PC-9 (cell line): Measurements from ENCODE around the gene PPA1. TPM values are rescaled to one million over a fixed set of nuclear protein-coding genes. Genes with fewer than 3 reads are reported as not detected.

Experiments
- BruUV-seq: library from RNA; stranded (reverse); fragments of 400-500 nt; replicated peaks from 2 replicates; lab custom pipeline; 2021; lab: Mats Ljungman, UMichigan
- CTCF ChIA-PET: fragments of 300-600 bp; sonication (Branson Sonifier 250); formaldehyde crosslinking; loops from one replicate; lab custom pipeline; 2022; ENCODE audit warnings: antibody characterized with exemption; lab: Charles Lee
- POLR2A ChIA-PET: fragments of 300-600 bp; sonication (Branson Sonifier 250); formaldehyde crosslinking; loops from one replicate; lab custom pipeline; 2022; ENCODE audit warnings: antibody characterized with exemption; ENCODE audit not compliant: unreplicated experiment; lab: Charles Lee
- DNase-seq, 2 experiments: peaks; one replicate each; pipeline versions ENCODE4 v3.0.0 to v3.0.0-alpha.2; 2015 to 2022; ENCODE audit warnings: mixed read lengths in 1 of 2
- H2AFZ ChIP-seq: fragments of 200-600 bp; sonication (generic); 2 replicates; pipeline ENCODE4 v1.8.1; 2017; ENCODE audit warnings: antibody characterized with exemption
- H3F3A ChIP-seq: fragments of 200-600 bp; sonication (generic); 2 replicates; pipeline ENCODE4 v1.8.1; 2017; ENCODE audit warnings: antibody characterized with exemption, mild to moderate bottlenecking, low read depth; ENCODE audit not compliant: insufficient read depth
- H3K27ac ChIP-seq: fragments of 200-600 bp; sonication (generic); 2 replicates; pipeline ENCODE4 v1.6.1; 2016; ENCODE audit warnings: mixed run types
- H3K27me3 ChIP-seq: fragments of 200-600 bp; sonication (generic); 2 replicates; pipeline ENCODE4 v1.6.1; 2016; ENCODE audit warnings: low read depth, mixed run types; ENCODE audit not compliant: insufficient read depth
- H3K36me3 ChIP-seq: fragments of 200-600 bp; sonication (generic); 2 replicates; pipeline ENCODE4 v1.6.1; 2016; ENCODE audit warnings: low read depth, mixed run types
- H3K4me1 ChIP-seq: fragments of 200-600 bp; sonication (generic); replicated peaks from 2 replicates; pipeline ENCODE4 v1.6.1; 2016; ENCODE audit warnings: mixed run types; ENCODE audit not compliant: insufficient read depth
- H3K4me2 ChIP-seq: fragments of 200-600 bp; sonication (generic); 2 replicates; pipeline ENCODE4 v1.6.1; 2017; ENCODE audit warnings: mixed run types
- H3K4me3 ChIP-seq: fragments of 200-600 bp; sonication (generic); 2 replicates; pipeline ENCODE4 v1.6.1; 2016; ENCODE audit warnings: mixed run types
- H3K79me2 ChIP-seq: fragments of 200-600 bp; sonication (generic); 2 replicates; pipeline ENCODE4 v1.6.1; 2017; ENCODE audit warnings: low read depth, mixed run types
- H3K9me2 ChIP-seq: fragments of 200-600 bp; sonication (generic); 2 replicates; pipeline ENCODE4 v1.8.1; 2017; ENCODE audit warnings: mild to moderate bottlenecking; ENCODE audit not compliant: insufficient read depth
- H3K9me3 ChIP-seq: fragments of 200-600 bp; sonication (generic); 2 replicates; pipeline ENCODE4 v1.8.1; 2016; ENCODE audit warnings: low read depth; ENCODE audit not compliant: insufficient read depth
- H4K20me1 ChIP-seq: fragments of 200-600 bp; sonication (generic); 2 replicates; pipeline ENCODE4 v1.8.1; 2017; ENCODE audit not compliant: insufficient read depth
- EZH2 ChIP-seq: fragments of 200-600 bp; sonication (generic); IDR thresholded peaks from 2 replicates; pipeline ENCODE4 v1.8.0; 2017; ENCODE audit warnings: antibody characterized with exemption, low read depth
- intact Hi-C: fragments of 100-400 bp; cut with micrococcal nuclease; formaldehyde crosslinking; loops from one replicate; pipeline ENCODE4 v1.10.0; 2022; ENCODE audit not compliant: unreplicated experiment
- total RNA-seq: library from RNA; stranded (reverse); gene quantifications from 2 replicates; pipeline ENCODE4 v1.2.3, GENCODE V29; 2021
- TF ChIP-seq, protein P1 (sequence below): fragments of 200-600 bp; sonication (generic); conservative IDR thresholded peaks from 2 replicates; pipeline ENCODE4 v1.6.1; 2017; ENCODE audit warnings: mixed run types, antibody characterized with exemption, mild to moderate bottlenecking, moderate library complexity

The PPA1 gene
- total RNA-seq, 1 experiment from 2014 or later: 236 TPM

DNA sequence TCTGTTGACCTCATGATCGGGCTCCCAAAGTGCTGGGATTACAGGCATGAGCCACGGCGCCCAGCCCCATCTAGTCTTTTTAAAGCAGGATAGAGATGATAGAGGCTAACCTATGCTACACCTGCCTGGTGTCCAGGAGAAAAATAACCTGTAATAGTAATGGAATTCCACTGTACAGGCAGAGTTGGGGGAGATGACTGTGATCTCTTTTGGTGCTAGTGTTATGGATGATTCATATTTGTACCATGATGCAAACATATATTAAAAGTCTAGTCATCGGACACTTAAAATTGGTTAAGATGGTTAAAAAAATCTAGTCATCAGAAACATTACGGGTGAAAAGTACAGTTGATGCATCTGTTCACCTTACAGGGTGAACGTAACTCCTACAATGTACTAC is 56.8 kb downstream of the PPA1 start:
- no peaks in the 10 kb centered on the region for H3K9me2 ChIP-seq
- H2AFZ ChIP-seq: no peak overlapping the region
- no peaks in the 10 kb centered on the region for H3K27me3 ChIP-seq
- H3K36me3 ChIP-seq: no peaks in the 10 kb centered on the region
- no peak for DNase-seq
- H3K27ac ChIP-seq: no peak overlapping the region
- peaks cover 13% of the 10 kb centered on the region; the same call in 1 of the 2 replicates for H3F3A ChIP-seq
- TF ChIP-seq, protein P1, sequence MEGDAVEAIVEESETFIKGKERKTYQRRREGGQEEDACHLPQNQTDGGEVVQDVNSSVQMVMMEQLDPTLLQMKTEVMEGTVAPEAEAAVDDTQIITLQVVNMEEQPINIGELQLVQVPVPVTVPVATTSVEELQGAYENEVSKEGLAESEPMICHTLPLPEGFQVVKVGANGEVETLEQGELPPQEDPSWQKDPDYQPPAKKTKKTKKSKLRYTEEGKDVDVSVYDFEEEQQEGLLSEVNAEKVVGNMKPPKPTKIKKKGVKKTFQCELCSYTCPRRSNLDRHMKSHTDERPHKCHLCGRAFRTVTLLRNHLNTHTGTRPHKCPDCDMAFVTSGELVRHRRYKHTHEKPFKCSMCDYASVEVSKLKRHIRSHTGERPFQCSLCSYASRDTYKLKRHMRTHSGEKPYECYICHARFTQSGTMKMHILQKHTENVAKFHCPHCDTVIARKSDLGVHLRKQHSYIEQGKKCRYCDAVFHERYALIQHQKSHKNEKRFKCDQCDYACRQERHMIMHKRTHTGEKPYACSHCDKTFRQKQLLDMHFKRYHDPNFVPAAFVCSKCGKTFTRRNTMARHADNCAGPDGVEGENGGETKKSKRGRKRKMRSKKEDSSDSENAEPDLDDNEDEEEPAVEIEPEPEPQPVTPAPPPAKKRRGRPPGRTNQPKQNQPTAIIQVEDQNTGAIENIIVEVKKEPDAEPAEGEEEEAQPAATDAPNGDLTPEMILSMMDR: no peak
- no peak for TF ChIP-seq EZH2
- POLR2A ChIA-PET: no interaction called here
- no TSS peak for BruUV-seq
- CTCF ChIA-PET: no interaction called here
- intact Hi-C loops: no loop called here
- no peaks in the 10 kb centered on the region for H3K79me2 ChIP-seq
- H3K4me3 ChIP-seq: no peak overlapping the region
- peaks cover 13% of the 10 kb centered on the region for H3K4me1 ChIP-seq
- H4K20me1 ChIP-seq: no peaks in the 10 kb centered on the region
- H3K4me2 ChIP-seq: no peak overlapping the region
- no peaks in the 10 kb centered on the region for H3K9me3 ChIP-seq

DNA sequence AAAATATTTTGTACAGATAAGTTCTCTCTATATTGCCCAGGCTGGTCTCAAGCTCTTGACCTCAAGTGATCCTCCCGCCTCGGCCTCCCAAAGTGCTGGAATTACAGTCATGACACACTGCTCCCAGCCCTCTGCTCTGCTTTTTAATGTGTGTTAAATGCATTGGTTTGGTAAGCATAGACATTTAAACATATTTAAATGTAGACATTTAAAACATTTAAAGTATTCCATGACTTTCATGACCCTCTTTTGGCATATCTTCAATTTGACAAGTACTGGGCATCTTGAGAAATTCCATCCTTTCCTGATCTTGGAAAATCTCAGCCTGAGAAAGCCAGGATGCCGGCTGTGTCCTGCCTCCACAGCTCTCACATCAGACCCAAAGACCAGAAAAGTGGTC is 57.7 kb downstream of the PPA1 start:
- Histone ChIP-seq H3K27ac (no peak overlapping the region), H2AFZ (no peak overlapping the region), H3K79me2 (peaks cover 8% of the 10 kb centered on the region; the same call in 1 of the 2 replicates), H3K4me2 (no peak overlapping the region), H3K9me2 (no peaks in the 10 kb centered on the region), H4K20me1 (no peaks in the 10 kb centered on the region), H3K27me3 (no peaks in the 10 kb centered on the region), H3K36me3 (no peaks in the 10 kb centered on the region), H3F3A (peaks cover 16% of the 10 kb centered on the region; the same call in 1 of the 2 replicates), H3K9me3 (no peaks in the 10 kb centered on the region), H3K4me3 (no peak overlapping the region), H3K4me1 (peaks cover 17% of the 10 kb centered on the region)
- intact Hi-C loops: no loop called here
- ChIA-PET CTCF (no interaction called here), POLR2A (interaction anchor here (0.6 kb wide), 1 partner anchor 22 kb away, joined by 6 read pairs; no protein-coding TSS in a partner anchor)
- TF ChIP-seq EZH2: no peak
- TF ChIP-seq, protein P1: no peak
- no TSS peak for BruUV-seq
- DNase-seq: no peak

DNA sequence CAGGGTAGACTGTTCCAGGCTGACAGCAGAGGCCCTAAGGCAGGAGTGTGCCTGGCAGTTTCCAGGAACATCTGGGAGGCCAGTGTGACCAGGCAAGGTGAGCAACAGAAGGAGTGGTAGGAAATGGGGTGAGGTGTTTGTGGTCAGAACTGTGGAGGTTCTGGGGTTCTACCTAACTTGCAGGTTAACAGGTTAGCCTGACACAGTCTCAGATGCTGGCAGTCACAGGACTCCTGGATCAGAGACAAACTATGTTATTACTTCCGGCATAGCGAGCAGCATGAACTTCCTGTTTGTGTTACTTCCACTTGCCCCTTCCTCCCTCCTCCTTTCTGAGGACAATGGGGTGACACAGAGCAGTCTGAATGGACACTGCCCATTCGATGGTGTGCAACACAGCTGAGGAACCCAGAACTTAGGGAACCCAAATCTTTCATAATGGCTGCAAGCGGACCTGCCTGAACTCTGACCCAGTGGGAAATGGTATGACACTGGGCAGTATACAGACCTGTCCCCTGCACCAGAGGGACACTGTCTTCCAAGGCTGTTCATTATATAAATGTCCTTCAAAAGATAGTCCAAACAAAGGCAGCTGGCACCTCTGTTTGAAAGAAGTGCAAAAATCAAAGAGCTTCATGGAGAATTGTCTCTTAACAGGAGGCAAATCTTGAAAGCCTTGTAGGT is 59.0 kb downstream of the PPA1 start:
- Histone ChIP-seq H3K79me2 (peaks cover 20% of the 10 kb centered on the region), H3K9me3 (no peaks in the 10 kb centered on the region), H3K9me2 (no peaks in the 10 kb centered on the region), H4K20me1 (peaks cover 7% of the 10 kb centered on the region), H3F3A (peaks cover 16% of the 10 kb centered on the region; the same call in 1 of the 2 replicates), H3K4me3 (no peak overlapping the region), H3K27ac (no peak overlapping the region), H3K27me3 (no peaks in the 10 kb centered on the region), H3K4me1 (peaks cover 20% of the 10 kb centered on the region), H3K36me3 (no peaks in the 10 kb centered on the region), H2AFZ (no peak overlapping the region; the same call in none of the 2 replicates), H3K4me2 (peak overlapping the region; percentile 38; the same call in 1 of the 2 replicates)
- TF ChIP-seq, protein P1: no peak
- no peak for TF ChIP-seq EZH2
- no TSS peak for BruUV-seq
- ChIA-PET CTCF (interaction anchor here (0.6 kb wide), 2 partner anchors 35 to 48 kb away, joined by 5 to 8 read pairs; no protein-coding TSS in a partner anchor), POLR2A (interaction anchor here (0.5 kb wide), 1 partner anchor 28 kb away, joined by 3 read pairs; the partner anchor contains the start of gene TYSND1)
- DNase-seq: peak; percentile 18 to 81
- intact Hi-C loops: no loop called here
